ENCODE results near the gene C19orf67. TPM values are rescaled to one million over a fixed set of nuclear protein-coding genes. Genes with fewer than 3 reads are reported as not detected.

The C19orf67 gene
- total RNA-seq, 1 donor from 2014 or later, result not detected

DNA sequence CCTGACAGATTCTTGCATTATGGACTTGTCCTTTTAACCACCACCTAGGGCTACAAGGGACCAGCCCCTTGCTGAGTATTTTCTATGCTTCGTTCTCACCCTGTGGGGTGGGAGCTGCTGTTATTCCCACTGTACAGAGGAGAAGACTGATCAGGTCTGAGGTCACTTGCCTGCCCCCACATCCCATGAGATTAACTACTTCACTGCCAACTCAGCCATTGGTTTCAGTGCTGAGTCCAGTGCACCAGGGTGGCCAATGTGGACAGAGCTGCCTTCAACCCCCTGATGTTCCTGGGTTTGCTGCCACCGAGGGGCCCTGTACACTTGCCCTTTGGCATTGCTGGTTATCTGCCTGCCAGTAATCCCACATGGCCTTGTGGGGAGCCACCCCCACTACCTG, 25.1 kb upstream of the C19orf67 start:
- Mint-ChIP-seq H3K4me3 (ENCODE audit: unreplicated experiment) (no peak overlapping the region), H3K4me1 (ENCODE audit: low read depth, unreplicated experiment) (peaks cover 4% of the 10 kb centered on the region), H3K27me3 (ENCODE audit: low read depth, unreplicated experiment) (no peaks in the 10 kb centered on the region), H3K9me3 (ENCODE audit: unreplicated experiment) (no peaks in the 10 kb centered on the region), H3K27ac (ENCODE audit: unreplicated experiment) (no peak overlapping the region), H3K36me3 (ENCODE audit: low read depth, unreplicated experiment) (peaks cover 12% of the 10 kb centered on the region)
- no peak overlapping the region for H3K4me3 ChIP-seq (ENCODE audit: insufficient read depth, low read depth, low read length)
- H3K27ac ChIP-seq (ENCODE audit: low read depth, low read length), result no peak overlapping the region
- DNase-seq (ENCODE audit: low read depth) (no peak), FAIRE-seq (no peak)
- H3K4me1 ChIP-seq (ENCODE audit: insufficient read depth, low read length), result peaks cover 17% of the 10 kb centered on the region
- no peak overlapping the region for H3K9ac ChIP-seq (ENCODE audit: low read length)
- TF ChIP-seq EZH2 (IDR thresholded peaks at IDR 0.05; ENCODE audit: insufficient read depth, low read length), result no peak
- TF ChIP-seq, protein P1, sequence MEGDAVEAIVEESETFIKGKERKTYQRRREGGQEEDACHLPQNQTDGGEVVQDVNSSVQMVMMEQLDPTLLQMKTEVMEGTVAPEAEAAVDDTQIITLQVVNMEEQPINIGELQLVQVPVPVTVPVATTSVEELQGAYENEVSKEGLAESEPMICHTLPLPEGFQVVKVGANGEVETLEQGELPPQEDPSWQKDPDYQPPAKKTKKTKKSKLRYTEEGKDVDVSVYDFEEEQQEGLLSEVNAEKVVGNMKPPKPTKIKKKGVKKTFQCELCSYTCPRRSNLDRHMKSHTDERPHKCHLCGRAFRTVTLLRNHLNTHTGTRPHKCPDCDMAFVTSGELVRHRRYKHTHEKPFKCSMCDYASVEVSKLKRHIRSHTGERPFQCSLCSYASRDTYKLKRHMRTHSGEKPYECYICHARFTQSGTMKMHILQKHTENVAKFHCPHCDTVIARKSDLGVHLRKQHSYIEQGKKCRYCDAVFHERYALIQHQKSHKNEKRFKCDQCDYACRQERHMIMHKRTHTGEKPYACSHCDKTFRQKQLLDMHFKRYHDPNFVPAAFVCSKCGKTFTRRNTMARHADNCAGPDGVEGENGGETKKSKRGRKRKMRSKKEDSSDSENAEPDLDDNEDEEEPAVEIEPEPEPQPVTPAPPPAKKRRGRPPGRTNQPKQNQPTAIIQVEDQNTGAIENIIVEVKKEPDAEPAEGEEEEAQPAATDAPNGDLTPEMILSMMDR (IDR thresholded peaks at IDR 0.05; ENCODE audit: insufficient read depth, low read depth, low read length), result no peak
- H3K27me3 ChIP-seq (ENCODE audit: insufficient read depth, low read length), result no peaks in the 10 kb centered on the region
- H2AFZ ChIP-seq (ENCODE audit: low read depth, low read length), result no peak overlapping the region
- H3K9me3 ChIP-seq (ENCODE audit: insufficient read depth, low read depth, low read length), result no peaks in the 10 kb centered on the region
- H3K4me2 ChIP-seq (ENCODE audit: low read length), result no peak overlapping the region
- peaks cover 52% of the 10 kb centered on the region for H3K79me2 ChIP-seq (ENCODE audit: insufficient read depth, low read length)
- no peaks in the 10 kb centered on the region for H3K36me3 ChIP-seq (ENCODE audit: insufficient read depth, low read length)
- H4K20me1 ChIP-seq (ENCODE audit: insufficient read depth, low read length), result peaks cover 44% of the 10 kb centered on the region

DNA sequence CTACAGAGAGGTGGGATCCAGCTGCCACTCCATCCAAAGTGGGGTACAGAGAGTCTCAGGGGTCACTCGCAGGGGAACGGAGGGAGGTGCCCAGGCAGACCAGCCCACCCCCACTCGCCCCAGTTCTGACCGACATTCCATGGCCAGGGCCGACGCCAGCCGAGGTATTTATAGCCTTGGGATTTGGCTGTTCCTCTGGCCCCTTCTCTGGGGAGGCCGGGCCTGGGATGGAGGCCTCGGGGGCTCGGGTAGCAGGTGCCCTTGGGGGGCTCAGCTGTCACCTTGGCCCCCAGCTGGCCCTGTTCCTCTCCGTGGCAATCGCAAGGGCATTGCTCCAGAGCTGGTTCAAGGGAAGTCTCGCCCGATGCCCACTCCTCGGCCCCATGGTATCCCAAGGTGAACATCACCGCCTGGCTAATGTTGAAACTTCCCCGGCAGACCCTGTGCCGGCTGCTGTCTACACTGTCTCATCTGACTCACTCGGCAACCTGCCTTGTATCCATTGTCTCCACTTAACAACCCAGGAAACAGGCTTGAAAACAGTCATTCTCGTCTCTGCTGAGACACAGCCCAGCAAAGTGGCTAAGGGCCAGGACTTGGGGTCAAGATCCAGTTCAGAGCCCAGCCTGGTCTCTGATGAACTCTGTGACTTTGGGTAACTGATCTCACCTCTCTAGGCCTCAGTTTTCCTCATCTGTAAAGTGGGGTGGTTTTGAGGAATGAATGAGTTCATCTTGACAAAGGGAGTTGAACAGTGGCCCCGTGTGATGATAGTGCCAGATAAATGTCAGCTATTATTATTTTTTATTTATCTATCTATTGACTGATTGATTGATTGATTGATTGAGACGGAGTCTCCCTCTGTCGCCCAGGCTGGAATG, 22.2 kb upstream of the C19orf67 start:
- Histone ChIP-seq H3K36me3 (ENCODE audit: insufficient read depth, low read length) (no peaks in the 10 kb centered on the region), H3K4me2 (ENCODE audit: low read length) (no peak overlapping the region), H3K9me3 (ENCODE audit: insufficient read depth, low read depth, low read length) (no peaks in the 10 kb centered on the region), H3K27me3 (ENCODE audit: insufficient read depth, low read length) (no peaks in the 10 kb centered on the region), H3K27ac (ENCODE audit: low read depth, low read length) (peak overlapping the region; percentile 58), H3K4me3 (ENCODE audit: insufficient read depth, low read depth, low read length) (no peak overlapping the region), H3K4me1 (ENCODE audit: insufficient read depth, low read length) (peaks cover 9% of the 10 kb centered on the region), H4K20me1 (ENCODE audit: insufficient read depth, low read length) (peaks cover 22% of the 10 kb centered on the region), H3K79me2 (ENCODE audit: insufficient read depth, low read length) (peaks cover 24% of the 10 kb centered on the region), H2AFZ (ENCODE audit: low read depth, low read length) (no peak overlapping the region), H3K9ac (ENCODE audit: low read length) (no peak overlapping the region)
- no peak overlapping the region for H3K27ac Mint-ChIP-seq (ENCODE audit: unreplicated experiment)
- FAIRE-seq (no peak), DNase-seq (ENCODE audit: low read depth) (peak; percentile 46)
- no peak overlapping the region for H3K4me3 Mint-ChIP-seq (ENCODE audit: unreplicated experiment)
- no peaks in the 10 kb centered on the region for H3K4me1 Mint-ChIP-seq (ENCODE audit: low read depth, unreplicated experiment)
- no peaks in the 10 kb centered on the region for H3K9me3 Mint-ChIP-seq (ENCODE audit: unreplicated experiment)
- no peak for TF ChIP-seq EZH2 (IDR thresholded peaks at IDR 0.05; ENCODE audit: insufficient read depth, low read length)
- TF ChIP-seq, protein P1 (IDR thresholded peaks at IDR 0.05; ENCODE audit: insufficient read depth, low read depth, low read length), result no peak
- H3K27me3 Mint-ChIP-seq (ENCODE audit: low read depth, unreplicated experiment), result no peaks in the 10 kb centered on the region
- H3K36me3 Mint-ChIP-seq (ENCODE audit: low read depth, unreplicated experiment), result peaks cover 19% of the 10 kb centered on the region

DNA sequence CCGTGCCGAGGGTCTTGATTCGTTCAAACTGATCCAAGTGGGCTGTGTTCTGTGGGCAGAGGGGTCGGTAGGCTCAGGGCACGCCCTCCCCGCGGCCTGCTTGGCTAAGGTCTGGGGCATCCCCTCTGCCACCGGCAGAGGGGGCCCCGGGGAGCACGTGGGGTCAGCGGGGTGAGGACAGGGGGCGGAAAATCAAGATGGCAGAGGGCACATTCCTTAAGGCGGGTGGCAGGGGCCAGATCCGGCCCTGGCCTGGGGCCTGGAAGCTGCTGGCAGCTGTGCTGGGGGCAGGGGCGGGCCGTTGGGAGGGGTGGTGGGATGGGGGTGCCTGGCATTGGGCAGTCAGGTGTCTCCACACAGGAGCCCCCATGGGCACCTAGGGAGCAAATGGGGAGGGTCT, 21.3 kb upstream of the C19orf67 start:
- Mint-ChIP-seq H3K4me1 (ENCODE audit: low read depth, unreplicated experiment) (no peaks in the 10 kb centered on the region), H3K36me3 (ENCODE audit: low read depth, unreplicated experiment) (peaks cover 19% of the 10 kb centered on the region), H3K27ac (ENCODE audit: unreplicated experiment) (no peak overlapping the region), H3K27me3 (ENCODE audit: low read depth, unreplicated experiment) (no peaks in the 10 kb centered on the region), H3K9me3 (ENCODE audit: unreplicated experiment) (no peaks in the 10 kb centered on the region), H3K4me3 (ENCODE audit: unreplicated experiment) (no peak overlapping the region)
- Histone ChIP-seq H3K9me3 (ENCODE audit: insufficient read depth, low read depth, low read length) (no peaks in the 10 kb centered on the region), H3K27ac (ENCODE audit: low read depth, low read length) (no peak overlapping the region), H3K4me1 (ENCODE audit: insufficient read depth, low read length) (peaks cover 4% of the 10 kb centered on the region), H3K4me2 (ENCODE audit: low read length) (no peak overlapping the region), H4K20me1 (ENCODE audit: insufficient read depth, low read length) (peaks cover 18% of the 10 kb centered on the region), H3K36me3 (ENCODE audit: insufficient read depth, low read length) (peaks cover 3% of the 10 kb centered on the region), H3K9ac (ENCODE audit: low read length) (no peak overlapping the region), H3K79me2 (ENCODE audit: insufficient read depth, low read length) (peaks cover 16% of the 10 kb centered on the region), H3K27me3 (ENCODE audit: insufficient read depth, low read length) (no peaks in the 10 kb centered on the region), H2AFZ (ENCODE audit: low read depth, low read length) (no peak overlapping the region), H3K4me3 (ENCODE audit: insufficient read depth, low read depth, low read length) (no peak overlapping the region)
- no peak for DNase-seq (ENCODE audit: low read depth)
- no peak for TF ChIP-seq EZH2 (IDR thresholded peaks at IDR 0.05; ENCODE audit: insufficient read depth, low read length)
- no peak for FAIRE-seq
